Peyer's patch (tissue), 4 donors: ENCODE results near the gene TNFRSF11A. TPM values are rescaled to one million over a fixed set of nuclear protein-coding genes. Genes with fewer than 3 reads are reported as not detected.

Experiments
- DNase-seq, 3 donors: peaks; one replicate each; pipeline ENCODE4 v3.0.0-alpha.2; 2017 to 2019
- H3K27ac ChIP-seq, 4 donors: fragments of 200-600 bp; sonication (generic); one replicate each; pipeline ENCODE4 v1.5.1; 2016 to 2019
- H3K27me3 ChIP-seq, 2 donors: fragments of 200-600 bp; sonication (generic); one replicate each; pipeline ENCODE4 v1.5.1; 2019
- H3K36me3 ChIP-seq, 3 donors: fragments of 200-600 bp; sonication (generic); one replicate each; pipeline ENCODE4 v1.5.1; 2016 to 2019
- H3K4me1 ChIP-seq, 4 donors: fragments of 200-600 bp; sonication (generic); one replicate each; pipeline ENCODE4 v1.5.1; 2016 to 2019
- H3K4me3 ChIP-seq, 4 donors: fragments of 200-600 bp; sonication (generic); 1 replicate in 3 of 4; 2 replicates in 1 of 4; pipeline ENCODE4 v1.5.1; 2016 to 2019; ENCODE audit warnings: mild to moderate bottlenecking in 1 of 4
- H3K9me3 ChIP-seq, 4 donors: fragments of 200-600 bp; sonication (generic); one replicate each; pipeline ENCODE4 v1.5.1; 2016 to 2019; ENCODE audit warnings: mild to moderate bottlenecking in 1 of 4
- CTCF ChIP-seq, 6 experiments: fragments of 450-650 bp in 4 of 6; fragments of 200-600 bp in 2 of 6; sonication (generic) in 1 of 6; IDR thresholded peaks; one replicate each; pipeline ENCODE4 v1.5.1; 2017 to 2019; ENCODE audit warnings: antibody characterized with exemption in 6 of 6, mild to moderate bottlenecking in 3 of 6, moderate library complexity in 1 of 6
- POLR2A ChIP-seq, 2 donors: fragments of 450-650 bp; IDR thresholded peaks; one replicate each; pipeline ENCODE4 v1.5.1; 2017; ENCODE audit warnings: antibody characterized with exemption in 2 of 2, mild to moderate bottlenecking in 2 of 2, moderate library complexity in 2 of 2
- total RNA-seq, 4 donors: library from RNA; depleted of rRNA; stranded (reverse); fragments of >200 nt; gene quantifications; one replicate each; pipeline ENCODE4 v1.1.0, GENCODE V29; 2016

TNFRSF11A gene
- total RNA-seq, 4 donors from 2014 or later = 29.6 to 64.6 (median 43.1) TPM

- H3K27ac ChIP-seq = no peak overlapping the region
- H3K4me3 ChIP-seq = no peak overlapping the region
- H3K9me3 ChIP-seq = no peaks in the 10 kb centered on the region
- H3K36me3 ChIP-seq = no peaks in the 10 kb centered on the region
- no peaks in the 10 kb centered on the region for H3K27me3 ChIP-seq
- no peak for DNase-seq
- H3K4me1 ChIP-seq = peaks cover 0 to 3% (median 0%) of the 10 kb centered on the region in 4 donors
- TF ChIP-seq CTCF (IDR thresholded peaks at IDR 0.05) (no peak), POLR2A (IDR thresholded peaks at IDR 0.05) (no peak)
Measured at GRCh38 chr18:62388855-62389760, 64.0 kb downstream of the TNFRSF11A start.

GRCh38 chr18:62389761-62390481 lies 64.8 kb downstream of the TNFRSF11A start:
- Histone ChIP-seq H3K4me3 (no peak overlapping the region), H3K27ac (no peak overlapping the region), H3K36me3 (no peaks in the 10 kb centered on the region), H3K4me1 (peaks cover 0 to 3% (median 0%) of the 10 kb centered on the region in 4 donors), H3K9me3 (no peaks in the 10 kb centered on the region), H3K27me3 (no peaks in the 10 kb centered on the region)
- no peak for TF ChIP-seq CTCF (IDR thresholded peaks at IDR 0.05)
- TF ChIP-seq POLR2A (IDR thresholded peaks at IDR 0.05) = no peak
- no peak for DNase-seq

- DNase-seq = peak in 1 of 3 donors; percentile 80
- peak overlapping the region in 1 of 4 donors; percentile 54 for H3K27ac ChIP-seq
Measured at GRCh38 chr18:62394006-62394763, 69.1 kb downstream of the TNFRSF11A start.

GRCh38 chr18:62396381-62396780 lies 71.3 kb downstream of the TNFRSF11A start:
- no peak for TF ChIP-seq POLR2A (IDR thresholded peaks at IDR 0.05)
- TF ChIP-seq CTCF (IDR thresholded peaks at IDR 0.05) = no peak
- H3K4me3 ChIP-seq = no peak overlapping the region

More at GRCh38 chr18:62394006-62394763, 69.1 kb downstream of the TNFRSF11A start:
- Histone ChIP-seq H3K36me3 (no peaks in the 10 kb centered on the region), H3K4me1 (no peaks in the 10 kb centered on the region), H3K27me3 (no peaks in the 10 kb centered on the region), H3K4me3 (peak overlapping the region in 1 of 4 donors; percentile 25), H3K9me3 (no peaks in the 10 kb centered on the region)
- TF ChIP-seq POLR2A (IDR thresholded peaks at IDR 0.05) (no peak), CTCF (IDR thresholded peaks at IDR 0.05) (no peak)

GRCh38 chr18:62396967-62397366 lies 71.9 kb downstream of the TNFRSF11A start:
- no peak for DNase-seq
- Histone ChIP-seq H3K9me3 (no peaks in the 10 kb centered on the region), H3K27ac (no peak overlapping the region), H3K36me3 (no peaks in the 10 kb centered on the region), H3K4me3 (no peak overlapping the region), H3K27me3 (no peaks in the 10 kb centered on the region), H3K4me1 (no peaks in the 10 kb centered on the region)
- TF ChIP-seq POLR2A (IDR thresholded peaks at IDR 0.05) (no peak), CTCF (IDR thresholded peaks at IDR 0.05) (no peak)

More at GRCh38 chr18:62396381-62396780, 71.3 kb downstream of the TNFRSF11A start:
- Histone ChIP-seq H3K9me3 (no peaks in the 10 kb centered on the region), H3K36me3 (no peaks in the 10 kb centered on the region), H3K27me3 (no peaks in the 10 kb centered on the region), H3K27ac (no peak overlapping the region), H3K4me1 (no peaks in the 10 kb centered on the region)
- no peak for DNase-seq
